Pancreas (tissue), 10 donors: Measurements from ENCODE around the gene RNASE11. TPM values are rescaled to one million over a fixed set of nuclear protein-coding genes. Genes with fewer than 3 reads are reported as not detected.

ENCODE experiments used
- ATAC-seq, 4 donors: fragments of 200-7000 bp; cut with Tn5 transposase; one replicate each; pipeline versions ENCODE4 v1.8.0 to v1.9.1; 2020; ENCODE audit warnings: mild to moderate bottlenecking in 4 of 4, moderate library complexity in 4 of 4
- DNase-seq, 6 donors: peaks; one replicate each; pipeline ENCODE4 v3.0.0-alpha.2; 2020
- FAIRE-seq: peaks from 2 replicates; lab custom pipeline; 2012; peaks lifted over from hg19 to GRCh38; lab: Jason Lieb, UNC
- H3K27ac ChIP-seq, 4 donors: fragments of 200-600 bp; sonication (generic); 1 replicate in 3 of 4; 2 replicates in 1 of 4; pipeline versions ENCODE4 v1.5.0 to v1.8.0; 2020
- H3K27me3 ChIP-seq, 4 donors: fragments of 200-600 bp; one replicate each; pipeline ENCODE4 v1.8.0; 2021
- H3K36me3 ChIP-seq, 3 donors: fragments of 200-600 bp; sonication (generic) in 1 of 3; one replicate each; pipeline versions ENCODE4 v1.5.0 to v1.8.0; 2020 to 2021
- H3K4me1 ChIP-seq, 3 donors: fragments of 200-600 bp; one replicate each; pipeline ENCODE4 v1.8.0; 2021
- H3K4me3 ChIP-seq, 4 donors: fragments of 200-600 bp; sonication (generic) in 2 of 4; one replicate each; pipeline versions ENCODE4 v1.5.0 to v1.8.0; 2020 to 2021
- H3K9me3 ChIP-seq, 4 donors: fragments of 200-600 bp; one replicate each; pipeline ENCODE4 v1.8.0; 2021
- WGBS, 2 donors: extraction: QIAGEN DNeasy Blood & Tissue Kit; methylation state at CpG; one replicate each; pipeline ENCODE4 v1.1.7; 2013; 5-methylcytosine and 5-hydroxymethylcytosine counted together
- intact Hi-C, 3 donors: fragments of 100-400 bp; cut with DNase I; formaldehyde crosslinking; loops; one replicate each; pipeline versions ENCODE4 v1.11.1 to v1.14.2; 2022
- polyA plus RNA-seq, 2 donors: library from polyadenylated mRNA; stranded (reverse); fragments of 200-250 nt; gene quantifications; one replicate each; pipeline ENCODE4 v1.2.3, GENCODE V29; 2013
- total RNA-seq, 6 donors: library from RNA; stranded (reverse); fragmentation: NEBNext Ultra II Directional in 4 of 6; extraction: Animal tissue kit (Norgen Biotek cat#: 25700) in 4 of 6; gene quantifications; one replicate each; pipeline versions ENCODE4 v1.2.1 to v1.2.4, GENCODE V29; 2021 to 2023
- TF ChIP-seq, protein P1 (sequence below), 4 donors: fragments of 200-600 bp; sonication (generic) in 3 of 4; IDR thresholded peaks; one replicate each; pipeline versions ENCODE4 v1.5.0 to v1.8.0; 2021; ENCODE audit warnings: antibody characterized with exemption in 4 of 4
- donor health status: healthy with polysubstance abuse.
- donor health status: DM: no; HTN: no; CAD: no; lungs with moderate emphysema.
- donor health status: DM: no; HTN: no; CAD: no.
- donor health status: control.
- donor health status: control.
- donor health status: Bipolar disorder and iron deficiency.
- donor health status: DM: yes; HTN: yes; CAD: no.
- donor health status: DM: no; HTN: no; CAD: no.
- donor health status: DM: no; HTN: no; CAD: no.
- donor health status: DM: yes; HTN: yes; CAD: no.

The RNASE11 gene
- total and polyA plus RNA-seq, 8 donors: not detected

DNA sequence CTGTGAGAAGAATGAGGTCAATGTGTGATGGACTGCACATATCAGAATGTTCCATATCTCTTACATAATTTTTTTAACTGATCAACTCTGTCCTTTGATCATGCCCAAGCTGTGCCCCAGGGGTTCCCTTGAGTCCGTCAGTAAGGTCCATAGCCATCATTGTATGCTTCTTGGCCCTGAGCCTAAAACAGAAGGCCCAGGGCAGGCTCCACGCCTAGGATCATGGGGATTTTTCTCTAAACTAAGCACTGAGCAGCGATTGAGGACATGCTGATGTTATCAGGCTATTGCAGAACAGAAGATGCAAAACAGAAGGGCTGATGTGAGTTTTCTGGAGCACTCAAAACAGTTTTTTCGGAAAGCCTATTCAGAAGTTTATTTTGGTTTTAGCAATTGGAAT, 47.9 kb downstream of the RNASE11 start:
- no peaks in the 10 kb centered on the region for H3K9me3 ChIP-seq
- H3K27ac ChIP-seq: no peak overlapping the region
- TF ChIP-seq, protein P1, sequence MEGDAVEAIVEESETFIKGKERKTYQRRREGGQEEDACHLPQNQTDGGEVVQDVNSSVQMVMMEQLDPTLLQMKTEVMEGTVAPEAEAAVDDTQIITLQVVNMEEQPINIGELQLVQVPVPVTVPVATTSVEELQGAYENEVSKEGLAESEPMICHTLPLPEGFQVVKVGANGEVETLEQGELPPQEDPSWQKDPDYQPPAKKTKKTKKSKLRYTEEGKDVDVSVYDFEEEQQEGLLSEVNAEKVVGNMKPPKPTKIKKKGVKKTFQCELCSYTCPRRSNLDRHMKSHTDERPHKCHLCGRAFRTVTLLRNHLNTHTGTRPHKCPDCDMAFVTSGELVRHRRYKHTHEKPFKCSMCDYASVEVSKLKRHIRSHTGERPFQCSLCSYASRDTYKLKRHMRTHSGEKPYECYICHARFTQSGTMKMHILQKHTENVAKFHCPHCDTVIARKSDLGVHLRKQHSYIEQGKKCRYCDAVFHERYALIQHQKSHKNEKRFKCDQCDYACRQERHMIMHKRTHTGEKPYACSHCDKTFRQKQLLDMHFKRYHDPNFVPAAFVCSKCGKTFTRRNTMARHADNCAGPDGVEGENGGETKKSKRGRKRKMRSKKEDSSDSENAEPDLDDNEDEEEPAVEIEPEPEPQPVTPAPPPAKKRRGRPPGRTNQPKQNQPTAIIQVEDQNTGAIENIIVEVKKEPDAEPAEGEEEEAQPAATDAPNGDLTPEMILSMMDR (IDR thresholded peaks at IDR 0.05): no peak
- no peak overlapping the region for H3K4me3 ChIP-seq
- WGBS, 2 donors: 56 to 65% methylated on average over 4 of the region's 4 CpGs
- no peaks in the 10 kb centered on the region for H3K4me1 ChIP-seq
- no peak for DNase-seq
- intact Hi-C loops: no loop called here
- H3K27me3 ChIP-seq: no peaks in the 10 kb centered on the region
- no peak for FAIRE-seq
- no peaks in the 10 kb centered on the region for H3K36me3 ChIP-seq
- ATAC-seq: no peak

Other genes starting within 250 kb of the RNASE11 start
- gene PARP2, start 244.4 kb downstream of the RNASE11 start, total RNA-seq: 10 to 100 TPM in 3 of 6 donors, 1 to 10 TPM in 3; 6.1 to 12.5 (median 9.8) TPM
- gene PARP2, start 244.4 kb downstream of the RNASE11 start, polyA plus RNA-seq: 10 to 100 TPM; 10.7 to 21.8 TPM
- 10 to 100 TPM in 3 of 6 donors, 1 to 10 TPM in 3; 7.5 to 26.6 (median 9.6) TPM for gene TEP1, start 174.5 kb downstream of the RNASE11 start, total RNA-seq
- gene TEP1, start 174.5 kb downstream of the RNASE11 start, polyA plus RNA-seq: 10 to 100 TPM; 13.3 to 14.8 TPM
- gene KLHL33, start 151.8 kb downstream of the RNASE11 start, total RNA-seq: under 1 TPM; 0.08 to 0.34 (median 0.13) TPM
- gene KLHL33, start 151.8 kb downstream of the RNASE11 start, polyA plus RNA-seq: under 1 TPM; 0.12 to 0.15 TPM
- gene OSGEP, start 133.2 kb downstream of the RNASE11 start, total RNA-seq: 10 to 100 TPM; 11.4 to 16.0 (median 13.9) TPM
- 10 to 100 TPM; 41.2 to 69.8 TPM for gene OSGEP, start 133.2 kb downstream of the RNASE11 start, polyA plus RNA-seq
- 100 to 1,000 TPM in 1 of 6 donors, 10 to 100 TPM in 5; 50.9 to 107 (median 64.6) TPM for gene APEX1, start 132.8 kb downstream of the RNASE11 start, total RNA-seq
- 10 to 100 TPM; 53.9 to 88.2 TPM for gene APEX1, start 132.8 kb downstream of the RNASE11 start, polyA plus RNA-seq
- 10 to 100 TPM in 5 of 6 donors, 1 to 10 TPM in 1; 8.9 to 20.5 (median 14.4) TPM for gene PIP4P1, start 126.6 kb downstream of the RNASE11 start, total RNA-seq
- gene PIP4P1, start 126.6 kb downstream of the RNASE11 start, polyA plus RNA-seq: 10 to 100 TPM; 26.8 to 38.2 TPM
- 10 to 100 TPM in 2 of 6 donors, 1 to 10 TPM in 4; 6.2 to 17.2 (median 8.4) TPM for gene PNP, start 118.6 kb downstream of the RNASE11 start, total RNA-seq
- gene PNP, start 118.6 kb downstream of the RNASE11 start, polyA plus RNA-seq: 10 to 100 TPM in 1 of 2 donors, 1 to 10 TPM in 1; 9.0 to 24.0 TPM
- under 1 TPM in 5 of 6 donors, not detected in 1; 0.13 to 0.62 (median 0.28) TPM for gene RNASE10, start 82.5 kb downstream of the RNASE11 start, total RNA-seq
- under 1 TPM in 1 of 2 donors, not detected in 1; 0.19 TPM for gene RNASE10, start 82.5 kb downstream of the RNASE11 start, polyA plus RNA-seq
- gene RNASE9, start 27.0 kb downstream of the RNASE11 start, total RNA-seq: not detected
- gene RNASE9, start 27.0 kb downstream of the RNASE11 start, polyA plus RNA-seq: not detected
- gene RNASE12, start 3.4 kb upstream of the RNASE11 start, total RNA-seq: not detected
- not detected for gene RNASE12, start 3.4 kb upstream of the RNASE11 start, polyA plus RNA-seq
- not detected for gene OR6S1, start 53.7 kb upstream of the RNASE11 start, total RNA-seq
- gene OR6S1, start 53.7 kb upstream of the RNASE11 start, polyA plus RNA-seq: not detected
- 10 to 100 TPM; 13.6 to 26.7 (median 15.4) TPM for gene RNASE4, start 96.6 kb upstream of the RNASE11 start, total RNA-seq
- 10 to 100 TPM in 1 of 2 donors, 1 to 10 TPM in 1; 9.6 to 24.7 TPM for gene RNASE4, start 96.6 kb upstream of the RNASE11 start, polyA plus RNA-seq
- gene ANG, start 100.8 kb upstream of the RNASE11 start, total RNA-seq: 10 to 100 TPM in 5 of 6 donors, 1 to 10 TPM in 1; 9.8 to 16.0 (median 13.3) TPM
- 10 to 100 TPM; 11.8 to 14.7 TPM for gene ANG, start 100.8 kb upstream of the RNASE11 start, polyA plus RNA-seq
- not detected for gene EDDM3A, start 157.9 kb upstream of the RNASE11 start, total RNA-seq
- not detected for gene EDDM3A, start 157.9 kb upstream of the RNASE11 start, polyA plus RNA-seq
- not detected for gene EDDM3B, start 180.4 kb upstream of the RNASE11 start, total RNA-seq
- gene EDDM3B, start 180.4 kb upstream of the RNASE11 start, polyA plus RNA-seq: not detected
- 1 to 10 TPM in 3 of 6 donors, under 1 TPM in 3; 0.31 to 9.9 (median 1.5) TPM for gene RNASE6, start 193.3 kb upstream of the RNASE11 start, total RNA-seq
- gene RNASE6, start 193.3 kb upstream of the RNASE11 start, polyA plus RNA-seq: 1 to 10 TPM in 1 of 2 donors, under 1 TPM in 1; 0.99 to 1.1 TPM
- 100 to 1,000 TPM; 281 to 696 (median 362) TPM for gene RNASE1, start 214.8 kb upstream of the RNASE11 start, total RNA-seq
- 100 to 1,000 TPM; 144 to 177 TPM for gene RNASE1, start 214.8 kb upstream of the RNASE11 start, polyA plus RNA-seq